Heart right ventricle (tissue), 16 donors: ENCODE data around the gene NR2F6. TPM values are rescaled to one million over a fixed set of nuclear protein-coding genes. Genes with fewer than 3 reads are reported as not detected.

Experiments
- ATAC-seq, 8 donors: fragments of 200-7000 bp; cut with Tn5 transposase; one replicate each; pipeline ENCODE4 v1.9.1; 2020; ENCODE audit warnings: mild to moderate bottlenecking in 8 of 8, moderate library complexity in 8 of 8, moderate number of reproducible peaks in 1 of 8
- DNase-seq, 2 donors: peaks; one replicate each; pipeline ENCODE4 v3.0.0-alpha.2; 2020
- H3K27ac ChIP-seq, 10 donors: fragments of 200-600 bp; sonication (generic) in 2 of 10; one replicate each; pipeline versions ENCODE4 v1.5.0 to v1.8.0; 2020 to 2022; ENCODE audit warnings: mild to moderate bottlenecking in 3 of 10
- H3K27me3 ChIP-seq, 7 donors: fragments of 200-600 bp; one replicate each; pipeline ENCODE4 v1.8.0; 2021 to 2022; ENCODE audit warnings: mild to moderate bottlenecking in 2 of 7
- H3K36me3 ChIP-seq, 9 donors: fragments of 200-600 bp; sonication (generic) in 1 of 9; one replicate each; pipeline versions ENCODE4 v1.5.0 to v1.8.0; 2020 to 2022; ENCODE audit warnings: mild to moderate bottlenecking in 2 of 9
- H3K4me1 ChIP-seq, 9 donors: fragments of 200-600 bp; sonication (generic) in 1 of 9; one replicate each; pipeline versions ENCODE4 v1.5.0 to v1.8.0; 2020 to 2022; ENCODE audit warnings: mild to moderate bottlenecking in 4 of 9
- H3K4me3 ChIP-seq, 10 donors: fragments of 200-600 bp; sonication (generic) in 2 of 10; one replicate each; pipeline versions ENCODE4 v1.5.0 to v1.8.0; 2020 to 2022; ENCODE audit warnings: mild to moderate bottlenecking in 7 of 10, moderate library complexity in 2 of 10
- H3K9me3 ChIP-seq, 11 donors: fragments of 200-600 bp in 10 of 11; sonication (generic) in 2 of 11; one replicate each; pipeline versions ENCODE4 v1.5.0 to v1.8.0; 2013 to 2022; ENCODE audit warnings: mild to moderate bottlenecking in 2 of 11, control low read depth in 1 of 11, moderate library complexity in 1 of 11
- CTCF ChIP-seq, 9 donors: fragments of 200-600 bp; sonication (generic) in 2 of 9; IDR thresholded peaks; one replicate each; pipeline versions ENCODE4 v1.5.0 to v1.8.0; 2021 to 2022; ENCODE audit warnings: antibody characterized with exemption in 9 of 9, mild to moderate bottlenecking in 5 of 9, moderate library complexity in 1 of 9
- WGBS, 2 donors: extraction: QIAGEN DNeasy Blood & Tissue Kit; methylation state at CpG; one replicate each; pipeline ENCODE4 v1.1.7; 2013; ENCODE audit warnings: inconsistent platforms in 1 of 2; 5-methylcytosine and 5-hydroxymethylcytosine counted together
- intact Hi-C, 10 donors: fragments of 100-400 bp; cut with DNase I; formaldehyde crosslinking; loops; one replicate each; pipeline versions ENCODE4 v1.11.1 to v1.14.2; 2022
- polyA plus RNA-seq, 2 donors: library from polyadenylated mRNA; stranded (reverse); fragments of 200-250 nt; gene quantifications; one replicate each; pipeline ENCODE4 v1.2.3, GENCODE V29; 2013
- total RNA-seq, 10 donors: library from RNA; stranded (reverse); fragmentation: NEBNext Ultra II Directional in 3 of 10; extraction: Animal tissue kit (Norgen Biotek cat#: 25700) in 3 of 10; gene quantifications; one replicate each; pipeline versions ENCODE4 v1.2.1 to v1.2.4, GENCODE V29; 2021 to 2023
- donor health status: Arrhythmogenic right ventricular cardiomyopathy.
- donor health status: ischemic (EF 13 %, LVEDD 7.1; RV severe dilation, severe dysfunction).
- donor health status: healthy with polysubstance abuse.
- donor health status: DM: no; HTN: yes; CAD: no.
- donor health status: DM: no; HTN: no; CAD: no.
- donor health status: ischemic (EF 25% LVEDD 6.9; RV normal size, moderate dysfunction).
- donor health status: ischemic (EF 25% LVEDD 5.7; RV mildly dilated, moderate dysfunction).
- donor health status: healthy.
- donor health status: DM: yes; HTN: yes; CAD: no.
- donor health status: Ischemic cardiomyopathy.
- donor health status: ischemic (EF 35%, LVEDD 5.7; RV mildly dilated, moderate dysfunction).
- donor health status: nonischemic (EF 11% LVEDD 7.7; RV severe dilation, severe dysfunction).
- donor health status: DM: yes; HTN: yes; CAD: no.
- donor health status: PGD.
- donor health status: ischemic (EF 29% LVEDD 5.4; RV normal size, mild dysfunction).
- donor health status: nonischemic (EF 23%, LVEDD 6.1; RV moderate dilation, normal function).

The NR2F6 gene
- total and polyA plus RNA-seq, 12 donors = 32.0 to 79.7 (median 42.2) TPM

DNA sequence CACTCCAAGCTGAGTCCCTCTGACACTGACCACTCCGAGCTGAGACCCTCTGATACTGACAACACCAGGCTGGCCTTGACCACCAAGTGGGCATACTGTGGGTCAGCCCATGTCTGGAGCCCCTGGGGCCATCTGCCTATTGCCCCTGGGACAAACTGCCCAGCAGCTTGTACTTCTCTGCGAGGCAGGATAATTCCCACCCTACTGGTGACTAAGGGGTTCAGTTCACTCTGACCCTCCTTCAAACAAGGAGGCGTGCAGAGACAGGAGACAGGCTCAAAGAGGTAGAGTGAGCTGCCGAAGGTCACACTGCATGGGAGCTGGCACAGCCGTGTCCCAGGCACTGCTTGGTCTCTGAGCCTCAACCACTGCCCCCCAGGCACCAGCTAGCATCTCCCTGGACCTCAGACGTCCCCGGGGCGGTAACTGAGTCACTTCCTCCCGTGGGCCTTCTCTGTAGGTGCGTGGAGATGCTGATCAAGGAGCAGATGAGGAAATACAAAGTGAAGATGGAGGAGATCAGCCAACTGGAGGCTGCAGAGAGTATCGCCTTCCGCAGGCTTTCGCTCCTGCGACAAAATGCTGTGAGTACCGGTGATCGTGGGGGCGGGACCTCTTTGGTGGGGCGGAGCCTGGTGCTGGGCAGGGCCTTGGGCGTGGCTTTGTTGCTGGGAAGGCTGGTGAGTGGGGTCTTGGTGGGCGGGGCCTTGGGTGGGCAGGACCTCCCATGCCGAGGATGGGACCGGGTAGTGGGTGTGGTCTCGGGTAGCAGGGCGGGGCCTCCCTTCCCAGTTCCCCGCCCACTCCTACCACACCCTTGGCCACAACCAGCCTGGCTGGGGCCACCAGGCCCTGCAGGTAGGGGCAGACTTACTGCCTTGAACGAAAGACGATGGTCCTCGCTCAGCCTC, 36.3 kb downstream of the NR2F6 start:
- Histone ChIP-seq H3K4me3 (no peak overlapping the region), H3K27ac (no peak overlapping the region), H3K27me3 (no peaks in the 10 kb centered on the region), H3K36me3 (peaks cover 0 to 93% (median 43%) of the 10 kb centered on the region in 9 donors), H3K9me3 (no peaks in the 10 kb centered on the region), H3K4me1 (peaks cover 0 to 1% (median under 1%) of the 10 kb centered on the region in 9 donors)
- intact Hi-C loops = loop anchor here in 7 of 10 donors (5.0 to 10.0 kb wide), 2 partner anchors 73 to 75 kb away; partner anchors contain the start of gene ANKLE1 (in 7 of the 7)
- ATAC-seq = peak in 1 of 8 donors; percentile 22
- TF ChIP-seq CTCF (IDR thresholded peaks at IDR 0.05) = no peak
- DNase-seq = no peak
- 74 to 78% methylated on average over 28 of the region's 28 CpGs for WGBS, 2 donors

DNA sequence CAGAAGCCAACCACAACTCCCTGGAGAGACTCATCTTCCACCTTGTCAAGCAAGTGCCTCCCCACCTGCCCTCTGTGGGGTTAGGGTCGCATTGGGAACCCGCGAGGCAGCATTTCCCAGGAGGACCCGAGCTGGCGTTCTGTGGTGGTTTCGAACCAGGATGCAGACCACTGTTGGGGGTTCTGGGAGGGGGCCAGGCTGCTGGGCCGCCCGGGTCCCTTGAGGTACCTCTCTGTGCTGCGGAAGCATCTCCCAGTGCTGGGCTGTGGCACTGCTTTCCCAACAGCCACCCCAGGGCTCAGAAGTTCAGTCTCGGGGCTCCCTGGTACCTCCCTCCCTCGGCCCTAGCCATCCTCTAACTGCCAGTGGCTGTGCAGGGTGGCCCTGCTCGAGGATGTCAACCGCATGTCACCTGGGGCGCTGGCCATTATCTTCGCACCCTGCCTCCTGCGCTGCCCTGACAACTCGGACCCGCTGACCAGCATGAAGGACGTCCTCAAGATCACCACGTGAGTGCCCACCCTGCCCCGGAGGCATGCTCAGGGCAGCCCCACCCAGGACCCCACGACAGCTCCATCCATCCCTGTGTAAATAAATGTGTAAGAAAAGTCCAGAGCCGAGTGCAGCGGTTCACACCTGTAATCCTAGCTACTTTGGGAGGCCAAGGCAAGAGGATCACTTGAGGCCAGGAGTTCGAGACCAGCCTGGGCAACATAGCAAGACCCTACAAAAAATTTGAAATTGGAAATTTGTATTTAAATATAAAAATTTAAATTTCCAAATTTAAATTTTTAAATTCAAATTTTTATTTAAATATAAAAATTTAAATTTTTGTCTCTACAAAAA, 38.8 kb downstream of the NR2F6 start:
- peaks cover 0 to 99% (median 32%) of the 10 kb centered on the region in 9 donors for H3K36me3 ChIP-seq
- H3K9me3 ChIP-seq = no peaks in the 10 kb centered on the region
- 94 to 96% methylated on average over 25 of the region's 25 CpGs for WGBS, 2 donors
- DNase-seq = no peak
- no peaks in the 10 kb centered on the region for H3K4me1 ChIP-seq
- H3K4me3 ChIP-seq = no peak overlapping the region
- H3K27me3 ChIP-seq = no peaks in the 10 kb centered on the region
- ATAC-seq = no peak
- intact Hi-C loops = loop anchor here in 6 of 10 donors (5.0 to 10.0 kb wide), 2 partner anchors 75 to 78 kb away; partner anchors contain the start of gene ANKLE1 (in 6 of the 6)
- no peak overlapping the region for H3K27ac ChIP-seq
- no peak for TF ChIP-seq CTCF (IDR thresholded peaks at IDR 0.05)

DNA sequence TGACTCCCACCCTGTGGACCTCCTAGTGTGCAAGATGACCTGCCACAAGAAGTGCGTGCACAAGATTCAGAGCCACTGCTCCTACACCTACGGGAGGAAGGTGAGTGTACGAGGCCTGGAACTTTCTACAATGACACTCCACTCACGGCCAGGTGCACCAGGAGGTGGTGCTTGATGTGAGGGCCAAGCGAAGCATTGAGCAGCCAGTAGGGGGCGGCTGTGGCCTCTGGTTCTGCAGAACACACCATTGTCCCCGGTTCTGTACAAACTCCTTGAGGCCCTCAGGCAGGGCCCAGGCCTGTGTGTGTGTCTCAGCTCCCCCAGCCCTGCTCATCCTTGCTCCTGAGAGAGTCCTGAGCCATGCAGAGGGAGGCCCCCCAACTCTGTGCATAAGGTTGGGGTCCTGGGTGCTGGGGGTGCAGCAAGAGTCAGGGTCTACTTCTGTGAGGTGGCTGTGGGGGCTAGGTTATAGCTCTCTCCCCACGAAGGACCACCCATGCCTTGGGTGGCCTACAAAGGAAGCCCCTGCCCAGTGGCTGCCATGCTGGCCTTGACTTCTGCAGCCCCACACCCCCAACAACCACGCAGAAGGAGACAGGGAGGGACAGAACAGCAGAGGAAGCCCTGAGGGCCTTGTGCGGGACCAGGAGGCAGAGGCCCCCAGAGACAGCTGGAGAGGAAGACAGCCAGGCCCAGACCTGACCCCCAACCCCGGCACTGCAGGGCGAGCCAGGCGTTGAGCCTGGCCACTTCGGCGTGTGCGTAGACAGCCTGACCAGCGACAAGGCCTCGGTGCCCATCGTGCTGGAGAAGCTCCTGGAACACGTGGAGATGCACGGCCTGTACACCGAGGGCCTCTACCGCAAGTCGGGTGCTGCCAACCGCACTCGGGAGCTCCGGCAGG, 40.2 kb downstream of the NR2F6 start:
- ATAC-seq (peak in 7 of 8 donors; percentile 34 to 74 (median 54)), DNase-seq (peak; percentile 37 to 64)
- Histone ChIP-seq H3K27ac (no peak overlapping the region), H3K4me3 (no peak overlapping the region), H3K4me1 (no peaks in the 10 kb centered on the region), H3K9me3 (no peaks in the 10 kb centered on the region), H3K27me3 (no peaks in the 10 kb centered on the region), H3K36me3 (peaks cover 0 to 99% (median 35%) of the 10 kb centered on the region in 9 donors)
- intact Hi-C loops = loop anchor here in 8 of 10 donors (2.0 to 10.0 kb wide), 3 partner anchors 77 to 79 kb away; partner anchors contain the start of gene ANKLE1 (in 6 of the 8)
- TF ChIP-seq CTCF (IDR thresholded peaks at IDR 0.05) = peak; percentile 35 to 74 (median 65)
- WGBS, 2 donors = 83 to 85% methylated on average over 27 of the region's 27 CpGs
